ENCODE data around the gene SEMA3D. TPM values are rescaled to one million over a fixed set of nuclear protein-coding genes. Genes with fewer than 3 reads are reported as not detected.

Gene SEMA3D
- total and polyA plus RNA-seq, 4 donors: 0.18 to 1.2 (median 0.72) TPM

DNA sequence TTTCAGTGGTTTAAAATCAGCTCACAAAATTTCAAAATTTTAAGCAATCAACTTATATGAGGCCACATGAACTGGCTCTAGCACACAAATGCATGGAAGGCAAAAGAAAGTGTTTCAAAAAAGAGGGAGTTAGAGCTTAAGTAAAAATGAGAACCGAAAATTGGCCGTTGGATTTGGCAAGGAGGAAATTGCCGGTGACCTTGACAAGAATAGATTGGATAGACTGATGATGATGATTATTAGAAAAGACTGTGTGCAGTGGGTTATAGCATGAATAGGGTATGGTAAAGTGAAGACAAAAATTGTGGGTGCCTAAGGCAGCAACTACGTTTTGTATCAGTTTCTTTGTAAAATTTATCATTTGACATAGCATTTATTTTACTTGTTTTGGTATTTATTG is 175.7 kb downstream of the SEMA3D start:
- no peak overlapping the region for H3K27ac ChIP-seq (ENCODE audit: low read depth in 1 of 2, low read length in 2 of 2)
- no peaks in the 10 kb centered on the region for H3K36me3 ChIP-seq (ENCODE audit: control insufficient read depth in 4 of 4, insufficient read depth in 3 of 4, low read depth in 1 of 4, low read length in 3 of 4)
- H3K27me3 ChIP-seq (ENCODE audit: control insufficient read depth in 4 of 4, insufficient read depth in 4 of 4, low read length in 3 of 4): no peaks in the 10 kb centered on the region
- no peak for DNase-seq (ENCODE audit: low spot score)
- no peak overlapping the region for H3K4me3 ChIP-seq (ENCODE audit: low read depth in 1 of 3, low read length in 3 of 3)
- WGBS: 88% methylated on average over 4 of the region's 4 CpGs
- H3K4me1 ChIP-seq (ENCODE audit: control insufficient read depth in 4 of 4, insufficient read depth in 4 of 4, low read length in 3 of 4): no peaks in the 10 kb centered on the region
- no peak overlapping the region for H3K9ac ChIP-seq (ENCODE audit: low read depth in 1 of 2, low read length in 2 of 2)
- TF ChIP-seq HNF4A (conservative IDR thresholded peaks at IDR 0.05) (no peak), EGR1 (IDR thresholded peaks at IDR 0.05; ENCODE audit: low read depth in 2 of 2) (no peak), FOXA1 (IDR thresholded peaks at IDR 0.05) (no peak), TAF1 (conservative IDR thresholded peaks at IDR 0.05) (no peak), YY1 (IDR thresholded peaks at IDR 0.05) (no peak)
- TF ChIP-seq, protein P1, sequence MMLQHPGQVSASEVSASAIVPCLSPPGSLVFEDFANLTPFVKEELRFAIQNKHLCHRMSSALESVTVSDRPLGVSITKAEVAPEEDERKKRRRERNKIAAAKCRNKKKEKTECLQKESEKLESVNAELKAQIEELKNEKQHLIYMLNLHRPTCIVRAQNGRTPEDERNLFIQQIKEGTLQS (IDR thresholded peaks at IDR 0.05): no peak
- TF ChIP-seq, protein P2, sequence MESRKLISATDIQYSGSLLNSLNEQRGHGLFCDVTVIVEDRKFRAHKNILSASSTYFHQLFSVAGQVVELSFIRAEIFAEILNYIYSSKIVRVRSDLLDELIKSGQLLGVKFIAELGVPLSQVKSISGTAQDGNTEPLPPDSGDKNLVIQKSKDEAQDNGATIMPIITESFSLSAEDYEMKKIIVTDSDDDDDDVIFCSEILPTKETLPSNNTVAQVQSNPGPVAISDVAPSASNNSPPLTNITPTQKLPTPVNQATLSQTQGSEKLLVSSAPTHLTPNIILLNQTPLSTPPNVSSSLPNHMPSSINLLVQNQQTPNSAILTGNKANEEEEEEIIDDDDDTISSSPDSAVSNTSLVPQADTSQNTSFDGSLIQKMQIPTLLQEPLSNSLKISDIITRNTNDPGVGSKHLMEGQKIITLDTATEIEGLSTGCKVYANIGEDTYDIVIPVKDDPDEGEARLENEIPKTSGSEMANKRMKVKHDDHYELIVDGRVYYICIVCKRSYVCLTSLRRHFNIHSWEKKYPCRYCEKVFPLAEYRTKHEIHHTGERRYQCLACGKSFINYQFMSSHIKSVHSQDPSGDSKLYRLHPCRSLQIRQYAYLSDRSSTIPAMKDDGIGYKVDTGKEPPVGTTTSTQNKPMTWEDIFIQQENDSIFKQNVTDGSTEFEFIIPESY (IDR thresholded peaks at IDR 0.05): no peak
- TF ChIP-seq, protein P3, sequence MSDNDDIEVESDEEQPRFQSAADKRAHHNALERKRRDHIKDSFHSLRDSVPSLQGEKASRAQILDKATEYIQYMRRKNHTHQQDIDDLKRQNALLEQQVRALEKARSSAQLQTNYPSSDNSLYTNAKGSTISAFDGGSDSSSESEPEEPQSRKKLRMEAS (IDR thresholded peaks at IDR 0.05): no peak
- TF ChIP-seq, protein P4, sequence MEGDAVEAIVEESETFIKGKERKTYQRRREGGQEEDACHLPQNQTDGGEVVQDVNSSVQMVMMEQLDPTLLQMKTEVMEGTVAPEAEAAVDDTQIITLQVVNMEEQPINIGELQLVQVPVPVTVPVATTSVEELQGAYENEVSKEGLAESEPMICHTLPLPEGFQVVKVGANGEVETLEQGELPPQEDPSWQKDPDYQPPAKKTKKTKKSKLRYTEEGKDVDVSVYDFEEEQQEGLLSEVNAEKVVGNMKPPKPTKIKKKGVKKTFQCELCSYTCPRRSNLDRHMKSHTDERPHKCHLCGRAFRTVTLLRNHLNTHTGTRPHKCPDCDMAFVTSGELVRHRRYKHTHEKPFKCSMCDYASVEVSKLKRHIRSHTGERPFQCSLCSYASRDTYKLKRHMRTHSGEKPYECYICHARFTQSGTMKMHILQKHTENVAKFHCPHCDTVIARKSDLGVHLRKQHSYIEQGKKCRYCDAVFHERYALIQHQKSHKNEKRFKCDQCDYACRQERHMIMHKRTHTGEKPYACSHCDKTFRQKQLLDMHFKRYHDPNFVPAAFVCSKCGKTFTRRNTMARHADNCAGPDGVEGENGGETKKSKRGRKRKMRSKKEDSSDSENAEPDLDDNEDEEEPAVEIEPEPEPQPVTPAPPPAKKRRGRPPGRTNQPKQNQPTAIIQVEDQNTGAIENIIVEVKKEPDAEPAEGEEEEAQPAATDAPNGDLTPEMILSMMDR (IDR thresholded peaks at IDR 0.05; ENCODE audit: low read depth, low read length, missing input control): no peak
- no peaks in the 10 kb centered on the region for H3K9me3 ChIP-seq (ENCODE audit: control insufficient read depth in 4 of 4, low read length in 3 of 4)

DNA sequence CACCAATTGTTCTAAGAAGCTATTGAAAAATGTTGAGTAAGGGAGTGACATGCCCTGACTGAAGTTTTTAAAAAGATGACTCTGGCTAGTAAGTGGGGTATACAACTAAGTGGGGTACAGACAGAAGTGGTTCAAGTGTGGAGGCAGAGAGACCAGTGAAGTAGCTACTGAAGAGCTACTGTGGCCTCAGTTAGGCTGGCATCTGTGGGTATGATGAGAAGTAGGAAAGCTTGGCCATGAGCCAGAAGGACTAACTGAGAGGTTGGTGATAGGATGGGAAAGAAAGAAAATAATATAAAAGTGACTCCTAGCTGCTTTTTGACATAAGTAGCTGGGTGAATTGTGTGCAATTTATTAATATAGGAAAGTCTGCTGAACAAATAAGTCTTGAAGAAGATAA is 176.6 kb downstream of the SEMA3D start:
- H3K9me3 ChIP-seq (ENCODE audit: control insufficient read depth in 4 of 4, low read length in 3 of 4): no peaks in the 10 kb centered on the region
- no peaks in the 10 kb centered on the region for H3K36me3 ChIP-seq (ENCODE audit: control insufficient read depth in 4 of 4, insufficient read depth in 3 of 4, low read depth in 1 of 4, low read length in 3 of 4)
- TF ChIP-seq, protein P3 (IDR thresholded peaks at IDR 0.05): no peak
- TF ChIP-seq, protein P4 (IDR thresholded peaks at IDR 0.05; ENCODE audit: low read depth, low read length, missing input control): no peak
- TF ChIP-seq HNF4A (conservative IDR thresholded peaks at IDR 0.05): no peak
- TF ChIP-seq JUND (IDR thresholded peaks at IDR 0.05): no peak
- no peak for TF ChIP-seq RAD21 (IDR thresholded peaks at IDR 0.05)
- no peak for TF ChIP-seq EGR1 (IDR thresholded peaks at IDR 0.05; ENCODE audit: low read depth in 2 of 2)
- no peak for TF ChIP-seq HNF4G (IDR thresholded peaks at IDR 0.05)
- no peak for TF ChIP-seq RXRA (IDR thresholded peaks at IDR 0.05)
- TF ChIP-seq NR2F2 (IDR thresholded peaks at IDR 0.05): no peak
- no peak for TF ChIP-seq FOXA1 (IDR thresholded peaks at IDR 0.05)
- TF ChIP-seq YY1 (IDR thresholded peaks at IDR 0.05): no peak
- TF ChIP-seq, protein P1 (IDR thresholded peaks at IDR 0.05): no peak
- TF ChIP-seq, protein P5, sequence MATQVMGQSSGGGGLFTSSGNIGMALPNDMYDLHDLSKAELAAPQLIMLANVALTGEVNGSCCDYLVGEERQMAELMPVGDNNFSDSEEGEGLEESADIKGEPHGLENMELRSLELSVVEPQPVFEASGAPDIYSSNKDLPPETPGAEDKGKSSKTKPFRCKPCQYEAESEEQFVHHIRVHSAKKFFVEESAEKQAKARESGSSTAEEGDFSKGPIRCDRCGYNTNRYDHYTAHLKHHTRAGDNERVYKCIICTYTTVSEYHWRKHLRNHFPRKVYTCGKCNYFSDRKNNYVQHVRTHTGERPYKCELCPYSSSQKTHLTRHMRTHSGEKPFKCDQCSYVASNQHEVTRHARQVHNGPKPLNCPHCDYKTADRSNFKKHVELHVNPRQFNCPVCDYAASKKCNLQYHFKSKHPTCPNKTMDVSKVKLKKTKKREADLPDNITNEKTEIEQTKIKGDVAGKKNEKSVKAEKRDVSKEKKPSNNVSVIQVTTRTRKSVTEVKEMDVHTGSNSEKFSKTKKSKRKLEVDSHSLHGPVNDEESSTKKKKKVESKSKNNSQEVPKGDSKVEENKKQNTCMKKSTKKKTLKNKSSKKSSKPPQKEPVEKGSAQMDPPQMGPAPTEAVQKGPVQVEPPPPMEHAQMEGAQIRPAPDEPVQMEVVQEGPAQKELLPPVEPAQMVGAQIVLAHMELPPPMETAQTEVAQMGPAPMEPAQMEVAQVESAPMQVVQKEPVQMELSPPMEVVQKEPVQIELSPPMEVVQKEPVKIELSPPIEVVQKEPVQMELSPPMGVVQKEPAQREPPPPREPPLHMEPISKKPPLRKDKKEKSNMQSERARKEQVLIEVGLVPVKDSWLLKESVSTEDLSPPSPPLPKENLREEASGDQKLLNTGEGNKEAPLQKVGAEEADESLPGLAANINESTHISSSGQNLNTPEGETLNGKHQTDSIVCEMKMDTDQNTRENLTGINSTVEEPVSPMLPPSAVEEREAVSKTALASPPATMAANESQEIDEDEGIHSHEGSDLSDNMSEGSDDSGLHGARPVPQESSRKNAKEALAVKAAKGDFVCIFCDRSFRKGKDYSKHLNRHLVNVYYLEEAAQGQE (IDR thresholded peaks at IDR 0.05): no peak
- TF ChIP-seq GABPA (IDR thresholded peaks at IDR 0.05 in 1 of 2, conservative IDR thresholded peaks at IDR 0.05 in 1 of 2): no peak
- TF ChIP-seq TAF1 (conservative IDR thresholded peaks at IDR 0.05): no peak
- TF ChIP-seq, protein P2 (IDR thresholded peaks at IDR 0.05): no peak
- no peak for DNase-seq (ENCODE audit: low spot score)
- H3K27me3 ChIP-seq (ENCODE audit: control insufficient read depth in 4 of 4, insufficient read depth in 4 of 4, low read length in 3 of 4): no peaks in the 10 kb centered on the region
- H3K4me1 ChIP-seq (ENCODE audit: control insufficient read depth in 4 of 4, insufficient read depth in 4 of 4, low read length in 3 of 4): no peaks in the 10 kb centered on the region
- H3K27ac ChIP-seq (ENCODE audit: low read depth in 1 of 2, low read length in 2 of 2): no peak overlapping the region
- H3K9ac ChIP-seq (ENCODE audit: low read depth in 1 of 2, low read length in 2 of 2): no peak overlapping the region
- H3K4me3 ChIP-seq (ENCODE audit: low read depth in 1 of 3, low read length in 3 of 3): no peak overlapping the region

All from liver (tissue), 9 donors.